OCI-M1 (cell line): ENCODE measurements around the gene FUT6.
"Not testable (repeated sequence)": the region's sequence is repeated elsewhere in the genome, so short reads cannot be mapped to it uniquely, and the experiment has no call there.

ENCODE experiments used
- DNase-seq: peaks from one replicate; lab custom pipeline; 2025; lab: John Stamatoyannopoulos, UW

The FUT6 gene, protein sequence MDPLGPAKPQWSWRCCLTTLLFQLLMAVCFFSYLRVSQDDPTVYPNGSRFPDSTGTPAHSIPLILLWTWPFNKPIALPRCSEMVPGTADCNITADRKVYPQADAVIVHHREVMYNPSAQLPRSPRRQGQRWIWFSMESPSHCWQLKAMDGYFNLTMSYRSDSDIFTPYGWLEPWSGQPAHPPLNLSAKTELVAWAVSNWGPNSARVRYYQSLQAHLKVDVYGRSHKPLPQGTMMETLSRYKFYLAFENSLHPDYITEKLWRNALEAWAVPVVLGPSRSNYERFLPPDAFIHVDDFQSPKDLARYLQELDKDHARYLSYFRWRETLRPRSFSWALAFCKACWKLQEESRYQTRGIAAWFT

GRCh38 chr19:5839065-5840017, at the start of gene FUT6:
FUT6 (minus strand) TSS chr19:5839702; CDS start chr19:5832567, 7,135 bp downstream.
- DNase-seq, result no peak

DNA sequence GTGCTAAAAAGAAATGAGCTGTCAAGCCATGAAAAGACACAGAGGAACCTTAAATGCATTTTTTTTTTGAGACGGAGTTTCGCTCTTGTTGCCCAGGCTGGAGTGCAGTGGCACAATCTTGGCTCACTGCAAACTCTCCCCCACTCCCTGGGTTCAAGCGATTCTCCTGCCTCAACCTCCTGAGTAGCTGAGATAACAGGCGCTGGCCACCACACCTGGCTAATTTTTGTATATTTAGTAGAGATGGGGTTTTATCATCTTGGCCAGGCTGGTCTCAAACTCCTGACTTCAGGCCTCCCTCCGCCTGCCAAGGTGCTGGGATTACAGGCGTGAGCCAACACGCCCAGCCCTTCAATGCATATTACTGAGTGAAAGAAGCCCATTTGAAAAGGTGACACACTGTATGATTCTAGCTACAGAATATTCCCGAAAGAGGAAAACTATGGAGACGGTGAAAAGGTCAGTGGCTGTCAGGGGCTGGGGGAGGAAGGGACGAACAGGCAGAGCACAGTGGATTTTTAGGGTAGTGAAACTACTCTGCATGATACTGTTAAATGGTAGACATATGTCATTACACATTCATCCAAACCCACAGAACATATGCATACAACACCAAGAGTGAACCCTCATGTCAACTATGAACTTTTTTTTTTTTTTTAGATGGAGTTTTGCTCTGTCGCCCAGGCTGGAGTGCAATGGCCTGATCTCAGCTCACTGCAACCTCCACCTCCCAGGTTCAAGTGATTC, 44.7 kb upstream of the FUT6 start:
- not testable (repeated sequence) for DNase-seq

GRCh38 chr19:5883157-5883873, 43.8 kb upstream of the FUT6 start:
- DNase-seq, result not testable (repeated sequence)

- no peak for DNase-seq
Observed at GRCh38 chr19:5882421-5882968, 43.0 kb upstream of the FUT6 start.

DNA sequence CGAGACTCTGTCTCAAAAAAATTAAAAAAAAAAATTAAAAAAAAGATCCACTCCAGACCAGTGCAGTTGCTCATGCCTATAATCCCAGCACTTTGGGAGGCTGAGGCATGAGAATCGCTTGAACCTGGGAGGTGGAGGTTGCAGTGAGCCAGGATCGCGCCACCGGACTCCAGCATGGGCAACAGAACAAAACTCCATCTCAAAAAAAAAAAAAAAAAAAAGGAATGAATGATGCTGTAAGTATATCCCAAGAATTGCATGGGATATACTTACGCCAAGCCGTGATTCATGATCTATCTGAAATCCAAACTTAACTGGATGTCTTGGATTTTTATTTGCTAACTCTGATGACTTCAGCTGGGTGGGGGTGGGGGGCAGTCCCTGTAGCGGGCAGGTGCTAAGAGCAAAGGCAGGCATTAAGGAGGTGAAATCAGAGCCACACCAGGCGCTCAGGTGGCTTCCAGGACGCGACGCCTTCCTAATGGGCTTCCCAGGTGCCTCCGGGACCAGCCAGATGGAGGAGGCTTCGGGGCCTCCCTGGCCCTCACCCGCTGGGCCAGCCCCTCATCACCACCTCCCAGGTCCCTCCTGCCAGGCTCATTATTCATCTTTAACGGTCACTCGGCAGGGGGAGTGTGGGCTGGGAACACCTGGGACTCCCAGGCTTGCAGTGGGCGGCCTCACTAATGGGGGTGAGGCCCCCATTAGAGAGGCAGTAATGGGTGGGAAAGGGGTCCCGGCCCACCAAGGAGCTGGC, 42.2 kb upstream of the FUT6 start:
- DNase-seq, result no peak

- no peak for DNase-seq
Observed at GRCh38 chr19:5880604-5881078, 41.1 kb upstream of the FUT6 start.

GRCh38 chr19:5880196-5880595, 40.7 kb upstream of the FUT6 start:
- no peak for DNase-seq

DNA sequence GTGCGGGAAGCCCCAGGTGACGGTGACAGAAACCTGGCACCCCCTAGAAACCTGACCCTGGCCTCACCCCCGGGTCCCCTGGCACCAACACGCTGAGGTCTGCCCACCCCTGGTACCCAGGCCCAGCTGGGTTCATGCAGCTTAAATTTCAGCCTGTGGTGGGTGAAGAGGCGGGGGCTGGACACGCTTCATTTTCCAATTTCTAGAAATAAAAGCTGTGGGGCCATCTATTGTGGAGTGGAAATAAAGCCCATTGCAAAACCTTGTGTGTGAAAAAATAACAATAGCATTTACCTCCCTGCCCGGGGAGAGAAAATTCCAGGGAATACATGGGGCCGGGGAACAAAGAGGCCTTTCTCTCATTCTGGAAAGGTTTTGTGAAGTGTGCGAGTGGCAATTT, 38.4 kb upstream of the FUT6 start:
- DNase-seq, result no peak

- DNase-seq, result no peak
Observed at GRCh38 chr19:5877427-5877826, 37.9 kb upstream of the FUT6 start.

- not testable (repeated sequence) for DNase-seq
Observed at GRCh38 chr19:5874496-5874895, 35.0 kb upstream of the FUT6 start.

DNA sequence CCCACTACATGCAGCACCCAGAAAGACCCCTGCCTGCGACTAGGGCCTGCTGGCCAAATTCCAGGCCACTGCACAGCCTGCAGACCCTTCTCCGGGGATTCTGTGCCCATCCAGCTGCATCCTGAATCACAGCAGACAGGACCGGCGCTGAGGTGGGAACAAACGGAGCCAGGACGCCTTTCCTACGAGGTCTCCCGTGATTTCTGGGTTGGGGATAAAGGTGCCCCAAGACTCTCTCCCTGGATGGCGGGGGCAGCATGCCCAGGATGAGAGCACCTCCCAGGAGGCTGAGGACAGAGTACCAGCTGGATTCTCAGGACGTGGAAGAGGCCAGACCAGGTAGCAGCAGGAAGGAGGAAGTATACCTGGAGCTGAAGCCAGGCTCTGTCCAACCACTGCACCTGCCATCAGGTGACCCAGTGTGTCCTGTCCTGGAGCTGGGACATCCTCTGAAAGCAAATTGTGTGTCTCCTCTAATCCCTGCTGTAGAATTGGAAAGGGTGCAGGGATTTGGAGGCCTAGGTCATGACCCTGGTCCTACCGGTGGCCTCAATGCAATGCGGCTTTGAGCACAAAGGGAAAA, 34.2 kb upstream of the FUT6 start:
- no peak for DNase-seq

GRCh38 chr19:5870986-5871394, 31.5 kb upstream of the FUT6 start:
- peak; percentile 2 for DNase-seq

- no peak for DNase-seq
Observed at GRCh38 chr19:5867201-5868136, 28.0 kb upstream of the FUT6 start.

- DNase-seq, result no peak
Observed at GRCh38 chr19:5865772-5866171, 26.3 kb upstream of the FUT6 start.

- DNase-seq, result no peak
Observed at GRCh38 chr19:5864725-5865486, 25.4 kb upstream of the FUT6 start.

- no peak for DNase-seq
Observed at GRCh38 chr19:5864013-5864720, 24.7 kb upstream of the FUT6 start.

DNA sequence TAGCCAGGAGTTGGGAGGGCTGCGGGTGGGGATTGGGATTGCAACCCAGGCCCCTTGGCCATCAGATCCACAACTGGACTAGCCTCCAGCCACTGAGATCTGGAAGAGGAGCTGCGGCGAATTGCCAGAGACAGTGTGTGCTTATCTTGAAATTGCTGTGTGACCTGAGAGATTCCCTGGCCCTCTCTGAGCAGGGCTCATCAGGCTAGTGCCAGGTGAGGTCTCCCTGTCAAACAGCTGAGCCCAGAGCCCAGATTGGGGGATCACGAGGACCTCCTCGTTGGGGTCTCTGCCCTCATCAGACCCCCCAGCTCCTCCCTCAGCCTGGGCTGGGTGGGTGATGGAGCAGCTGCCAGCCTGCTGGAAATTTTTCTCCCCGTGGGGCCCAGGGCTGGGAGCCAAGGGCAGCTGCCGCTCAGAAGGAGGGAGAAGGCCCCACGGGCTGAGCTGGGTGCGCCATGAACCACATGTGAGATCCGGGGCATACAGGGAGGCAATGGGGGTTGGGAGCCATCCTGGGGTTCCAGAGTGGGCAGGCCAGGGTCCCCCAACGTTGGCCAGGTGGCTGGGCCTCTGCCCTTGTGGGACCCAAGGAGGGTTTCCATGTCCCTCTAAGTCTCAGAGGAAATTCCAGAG, 23.6 kb upstream of the FUT6 start:
- no peak for DNase-seq
